Heart left ventricle (tissue), 16 donors: Measurements from ENCODE around the gene YPEL2. TPM values are rescaled to one million over a fixed set of nuclear protein-coding genes. Genes with fewer than 3 reads are reported as not detected.

ENCODE experiments used
- ATAC-seq, 4 donors: fragments of 200-7000 bp; cut with Tn5 transposase; one replicate each; pipeline ENCODE4 v1.9.1; 2020 to 2022; ENCODE audit warnings: moderate library complexity in 4 of 4, mild to moderate bottlenecking in 3 of 4, moderate number of reproducible peaks in 1 of 4
- DNase-seq, 5 donors: peaks; one replicate each; pipeline ENCODE4 v3.0.0-alpha.2; 2020
- H3K27ac ChIP-seq, 12 donors: fragments of 200-600 bp; sonication (generic) in 4 of 12; one replicate each; pipeline versions ENCODE4 v1.5.0 to v1.8.0; 2016 to 2022; ENCODE audit warnings: mild to moderate bottlenecking in 2 of 12
- H3K27me3 ChIP-seq, 9 donors: fragments of 200-600 bp; sonication (generic) in 2 of 9; one replicate each; pipeline versions ENCODE4 v1.5.1 to v1.8.0; 2016 to 2022; ENCODE audit warnings: mild to moderate bottlenecking in 3 of 9
- H3K36me3 ChIP-seq, 9 donors: fragments of 200-600 bp; sonication (generic) in 2 of 9; one replicate each; pipeline versions ENCODE4 v1.5.0 to v1.8.0; 2018 to 2022; ENCODE audit warnings: mild to moderate bottlenecking in 2 of 9
- H3K4me1 ChIP-seq, 12 donors: fragments of 200-600 bp; sonication (generic) in 4 of 12; one replicate each; pipeline versions ENCODE4 v1.5.0 to v1.8.0; 2016 to 2022; ENCODE audit warnings: mild to moderate bottlenecking in 3 of 12
- H3K4me3 ChIP-seq, 12 donors: fragments of 200-600 bp; sonication (generic) in 4 of 12; one replicate each; pipeline versions ENCODE4 v1.5.0 to v1.8.0; 2017 to 2022; ENCODE audit warnings: mild to moderate bottlenecking in 9 of 12, moderate library complexity in 4 of 12
- H3K9me3 ChIP-seq, 12 donors: fragments of 200-600 bp; sonication (generic) in 4 of 12; one replicate each; pipeline versions ENCODE4 v1.5.0 to v1.8.0; 2016 to 2022; ENCODE audit warnings: mild to moderate bottlenecking in 1 of 12
- POLR2A ChIP-seq, 2 donors: fragments of 450-650 bp; IDR thresholded peaks; one replicate each; pipeline ENCODE4 v1.6.1; 2017; ENCODE audit warnings: antibody characterized with exemption in 2 of 2, mild to moderate bottlenecking in 2 of 2, moderate library complexity in 2 of 2
- WGBS, 4 donors: extraction: QIAGEN DNeasy Blood & Tissue Kit in 2 of 4; methylation state at CpG; one replicate each; pipeline versions ENCODE4 v1.1.5 to v1.1.7; 2013 to 2018; 5-methylcytosine and 5-hydroxymethylcytosine counted together
- intact Hi-C, 10 donors: fragments of 100-400 bp; cut with DNase I; formaldehyde crosslinking; loops; one replicate each; pipeline versions ENCODE4 v1.11.1 to v1.14.2; 2022
- polyA plus RNA-seq, 2 donors: library from polyadenylated mRNA; stranded (reverse); fragments of 200-250 nt; gene quantifications; one replicate each; pipeline ENCODE4 v1.2.3, GENCODE V29; 2013
- total RNA-seq, 9 donors: library from RNA; depleted of rRNA in 2 of 9; stranded (reverse); fragments of >200 nt in 2 of 9; fragmentation: NEBNext Ultra II Directional in 3 of 9; extraction: Animal tissue kit (Norgen Biotek cat#: 25700) in 3 of 9; gene quantifications; one replicate each; pipeline versions ENCODE4 v1.1.0 to v1.2.4, GENCODE V29; 2016 to 2023
- TF ChIP-seq, protein P1 (sequence below), 12 donors: fragments of 200-600 bp; sonication (generic) in 4 of 12; IDR thresholded peaks; one replicate each; pipeline versions ENCODE4 v1.5.0 to v1.8.0; 2018 to 2022; ENCODE audit warnings: antibody characterized with exemption in 12 of 12, mild to moderate bottlenecking in 5 of 12
- donor health status: ischemic (EF 13 %, LVEDD 7.1; RV severe dilation, severe dysfunction).
- donor health status: healthy with polysubstance abuse.
- donor health status: DM: no; HTN: yes; CAD: no.
- donor health status: DM: no; HTN: no; CAD: no.
- donor health status: ischemic (EF 25% LVEDD 6.9; RV normal size, moderate dysfunction).
- donor health status: ischemic (EF 25% LVEDD 5.7; RV mildly dilated, moderate dysfunction).
- donor health status: healthy.
- donor health status: DM: yes; HTN: yes; CAD: no.
- donor health status: ischemic (EF 35%, LVEDD 5.7; RV mildly dilated, moderate dysfunction).
- donor health status: nonischemic (EF 11% LVEDD 7.7; RV severe dilation, severe dysfunction).
- donor health status: DM: yes; HTN: yes; CAD: no.
- donor health status: PGD.
- donor health status: ischemic (EF 29% LVEDD 5.4; RV normal size, mild dysfunction).
- donor health status: nonischemic (EF 23%, LVEDD 6.1; RV moderate dilation, normal function).

Gene YPEL2
- total and polyA plus RNA-seq, 11 donors, result 11.6 to 65.5 (median 33.9) TPM

DNA sequence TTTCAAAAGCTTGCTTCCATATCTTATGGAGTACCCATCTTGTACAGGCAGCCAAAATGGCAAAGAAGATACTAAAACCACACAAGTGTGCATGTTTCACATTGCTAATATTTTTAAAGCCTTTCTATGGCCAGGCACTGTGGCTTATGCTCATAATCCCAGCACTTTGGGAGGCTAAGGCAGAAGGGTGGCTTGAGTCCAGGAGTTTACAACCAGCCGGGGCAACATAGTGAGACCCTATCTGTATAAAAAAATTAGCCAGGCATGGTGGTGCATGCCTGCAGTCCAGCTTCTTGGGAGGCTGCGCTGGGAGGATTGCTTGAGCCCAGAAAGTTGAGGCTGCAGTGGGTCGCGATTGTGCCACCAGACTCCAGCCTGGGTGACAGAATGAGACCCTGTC, 71.3 kb downstream of the YPEL2 start:
- no peak for TF ChIP-seq POLR2A (IDR thresholded peaks at IDR 0.05)
- TF ChIP-seq, protein P1, sequence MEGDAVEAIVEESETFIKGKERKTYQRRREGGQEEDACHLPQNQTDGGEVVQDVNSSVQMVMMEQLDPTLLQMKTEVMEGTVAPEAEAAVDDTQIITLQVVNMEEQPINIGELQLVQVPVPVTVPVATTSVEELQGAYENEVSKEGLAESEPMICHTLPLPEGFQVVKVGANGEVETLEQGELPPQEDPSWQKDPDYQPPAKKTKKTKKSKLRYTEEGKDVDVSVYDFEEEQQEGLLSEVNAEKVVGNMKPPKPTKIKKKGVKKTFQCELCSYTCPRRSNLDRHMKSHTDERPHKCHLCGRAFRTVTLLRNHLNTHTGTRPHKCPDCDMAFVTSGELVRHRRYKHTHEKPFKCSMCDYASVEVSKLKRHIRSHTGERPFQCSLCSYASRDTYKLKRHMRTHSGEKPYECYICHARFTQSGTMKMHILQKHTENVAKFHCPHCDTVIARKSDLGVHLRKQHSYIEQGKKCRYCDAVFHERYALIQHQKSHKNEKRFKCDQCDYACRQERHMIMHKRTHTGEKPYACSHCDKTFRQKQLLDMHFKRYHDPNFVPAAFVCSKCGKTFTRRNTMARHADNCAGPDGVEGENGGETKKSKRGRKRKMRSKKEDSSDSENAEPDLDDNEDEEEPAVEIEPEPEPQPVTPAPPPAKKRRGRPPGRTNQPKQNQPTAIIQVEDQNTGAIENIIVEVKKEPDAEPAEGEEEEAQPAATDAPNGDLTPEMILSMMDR (IDR thresholded peaks at IDR 0.05), result no peak
- peaks cover 0 to 62% (median 31%) of the 10 kb centered on the region in 12 donors for H3K4me1 ChIP-seq
- H3K9me3 ChIP-seq, result no peaks in the 10 kb centered on the region
- intact Hi-C loops, result no loop called here
- H3K27me3 ChIP-seq, result no peaks in the 10 kb centered on the region
- ATAC-seq (no peak), DNase-seq (no peak)
- H3K36me3 ChIP-seq, result peaks cover 0 to 83% (median 67%) of the 10 kb centered on the region in 9 donors
- peak overlapping the region in 9 of 12 donors; percentile 12 to 66 (median 47) for H3K27ac ChIP-seq
- 84 to 94% (median 90%) methylated on average over 4 of the region's 4 CpGs for WGBS, 4 donors
- H3K4me3 ChIP-seq, result no peak overlapping the region

DNA sequence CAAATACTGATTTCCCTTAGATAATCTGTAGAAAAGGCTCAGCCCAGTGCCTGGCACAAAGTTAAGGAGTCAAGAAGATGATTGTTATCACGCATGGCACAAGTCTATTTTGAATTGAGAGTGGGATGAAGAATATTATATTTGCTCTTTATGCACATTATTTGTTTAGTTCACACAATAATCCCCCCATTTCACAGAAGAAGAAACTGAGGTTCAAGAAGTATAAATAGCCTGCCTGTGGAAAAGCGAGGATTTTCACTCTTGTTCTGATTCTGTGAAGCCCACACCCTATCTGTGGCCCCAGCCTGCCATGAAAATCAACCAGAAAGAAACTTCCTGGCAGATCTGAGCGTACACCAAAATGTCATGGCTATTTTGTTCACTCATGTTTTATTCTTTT, 73.0 kb downstream of the YPEL2 start:
- no peak for TF ChIP-seq POLR2A (IDR thresholded peaks at IDR 0.05)
- TF ChIP-seq, protein P1 (IDR thresholded peaks at IDR 0.05), result no peak
- H3K4me1 ChIP-seq, result peaks cover 0 to 59% (median 31%) of the 10 kb centered on the region in 12 donors
- H3K27me3 ChIP-seq, result no peaks in the 10 kb centered on the region
- peak overlapping the region in 1 of 12 donors; percentile 23 for H3K27ac ChIP-seq
- peaks cover 0 to 3% (median 0%) of the 10 kb centered on the region in 12 donors for H3K9me3 ChIP-seq
- ATAC-seq (no peak), DNase-seq (no peak)
- intact Hi-C loops, result no loop called here
- H3K36me3 ChIP-seq, result peaks cover 0 to 66% (median 52%) of the 10 kb centered on the region in 9 donors
- H3K4me3 ChIP-seq, result no peak overlapping the region
- WGBS, 4 donors, result 83 to 97% (median 95%) methylated on average over 3 of the region's 3 CpGs

GRCh38 chr17:59405944-59406705, 74.7 kb downstream of the YPEL2 start:
- peaks cover 0 to 50% (median 38%) of the 10 kb centered on the region in 9 donors for H3K36me3 ChIP-seq
- intact Hi-C loops, result no loop called here
- ATAC-seq, result peak in 1 of 4 donors; percentile 27

More at GRCh38 chr17:59405944-59406705, 74.7 kb downstream of the YPEL2 start:
- DNase-seq, result no peak
- Histone ChIP-seq H3K4me3 (no peak overlapping the region), H3K4me1 (peaks cover 0 to 43% (median 22%) of the 10 kb centered on the region in 12 donors), H3K27ac (peak overlapping the region; percentile 12 to 75 (median 62)), H3K9me3 (peaks cover 0 to 12% (median 0%) of the 10 kb centered on the region in 12 donors), H3K27me3 (no peaks in the 10 kb centered on the region)
- 77 to 87% (median 82%) methylated on average over 13 of the region's 13 CpGs for WGBS, 4 donors
- TF ChIP-seq POLR2A (IDR thresholded peaks at IDR 0.05), result no peak
- TF ChIP-seq, protein P1 (IDR thresholded peaks at IDR 0.05), result no peak
